Upper lobe of left lung (tissue), 4 donors: Measurements from ENCODE around the gene TMPRSS6.

Experiments
- CTCF ChIP-seq, 6 experiments: fragments of 450-650 bp in 4 of 6; fragments of 200-600 bp in 2 of 6; sonication (generic) in 2 of 6; IDR thresholded peaks; one replicate each; pipeline ENCODE4 v1.5.1; 2016 to 2019; ENCODE audit warnings: antibody characterized with exemption in 6 of 6
- EP300 ChIP-seq, 4 donors: sonication (generic); formaldehyde crosslinking; IDR thresholded peaks; one replicate each; pipeline ENCODE4 v1.5.1; 2017; ENCODE audit warnings: antibody characterized with exemption in 4 of 4, control low read depth in 2 of 4
- POLR2AphosphoS5 ChIP-seq, 2 donors: sonication (generic); formaldehyde crosslinking; IDR thresholded peaks; one replicate each; pipeline ENCODE4 v1.5.1; 2017; ENCODE audit warnings: antibody characterized with exemption in 2 of 2

GRCh38 chr22:37140686-37141323 is 31.3 kb upstream of the TMPRSS6 start:
- TF ChIP-seq EP300 (IDR thresholded peaks at IDR 0.05) (no peak), POLR2AphosphoS5 (IDR thresholded peaks at IDR 0.05) (no peak), CTCF (IDR thresholded peaks at IDR 0.05) (no peak)
